Thyroid gland (tissue), 4 donors: Measurements from ENCODE around the gene TFR2.

Experiments
- CTCF ChIP-seq, 6 experiments: fragments of 200-600 bp in 3 of 6; fragments of 450-650 bp in 3 of 6; sonication (generic) in 3 of 6; IDR thresholded peaks; one replicate each; pipeline ENCODE4 v1.5.1; 2016 to 2019; ENCODE audit warnings: antibody characterized with exemption in 6 of 6, mild to moderate bottlenecking in 2 of 6, inconsistent platforms in 1 of 6, moderate library complexity in 1 of 6
- POLR2A ChIP-seq, 2 donors: fragments of 450-650 bp; IDR thresholded peaks; one replicate each; pipeline ENCODE4 v1.6.1; 2017; ENCODE audit warnings: antibody characterized with exemption in 2 of 2, mild to moderate bottlenecking in 2 of 2, moderate library complexity in 1 of 2

- no peak for TF ChIP-seq POLR2A (IDR thresholded peaks at IDR 0.05)
- no peak for TF ChIP-seq CTCF (IDR thresholded peaks at IDR 0.05)
These were observed 11.3 kb downstream of the TFR2 start for GRCh38 chr7:100630066-100630465.
